Mammary epithelial cell (primary cell): ENCODE measurements around the gene DENND4B.

Experiments used
- EZH2 ChIP-seq: IDR thresholded peaks from 2 replicates; pipeline ENCODE4 v1.6.1; 2012; ENCODE audit warnings: low read length, inconsistent platforms, borderline replicate concordance
- TF ChIP-seq, protein P1 (sequence below), 2 donors: IDR thresholded peaks in 1 of 2; conservative IDR thresholded peaks in 1 of 2; 2 replicates each; pipeline ENCODE4 v1.5.1; 2011 to 2012; ENCODE audit warnings: inconsistent platforms in 2 of 2, low read length in 2 of 2, mild to moderate bottlenecking in 2 of 2, control low read depth in 1 of 2, low read depth in 1 of 2; ENCODE audit not compliant: insufficient read depth in 1 of 2; ENCODE audit errors: extremely low read depth in 1 of 2

DNA sequence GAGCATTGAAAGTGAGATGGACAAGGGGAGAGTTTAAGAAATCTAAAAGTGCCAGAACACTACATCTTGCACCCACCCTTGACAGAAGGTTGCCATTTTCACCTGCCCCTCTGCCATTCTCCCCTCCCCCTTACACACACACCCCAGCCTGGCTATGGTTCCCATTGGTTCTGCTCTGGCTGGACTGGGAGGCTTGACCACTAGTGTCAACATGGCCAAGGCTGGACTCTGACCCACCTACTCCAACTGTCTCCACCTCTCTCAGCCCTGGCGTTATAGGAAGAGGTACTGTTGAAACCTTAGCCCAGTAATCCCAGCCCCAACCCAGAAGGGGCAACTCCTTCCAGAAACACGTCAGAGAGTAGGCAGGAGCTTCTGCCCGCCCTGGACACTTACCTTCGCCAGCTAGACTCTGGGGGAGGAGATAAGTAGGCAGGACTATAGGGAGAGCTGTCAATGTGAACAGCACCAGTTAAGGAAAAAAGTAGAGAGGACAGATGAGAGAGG is 7.4 kb upstream of the DENND4B start:
- TF ChIP-seq, protein P1, sequence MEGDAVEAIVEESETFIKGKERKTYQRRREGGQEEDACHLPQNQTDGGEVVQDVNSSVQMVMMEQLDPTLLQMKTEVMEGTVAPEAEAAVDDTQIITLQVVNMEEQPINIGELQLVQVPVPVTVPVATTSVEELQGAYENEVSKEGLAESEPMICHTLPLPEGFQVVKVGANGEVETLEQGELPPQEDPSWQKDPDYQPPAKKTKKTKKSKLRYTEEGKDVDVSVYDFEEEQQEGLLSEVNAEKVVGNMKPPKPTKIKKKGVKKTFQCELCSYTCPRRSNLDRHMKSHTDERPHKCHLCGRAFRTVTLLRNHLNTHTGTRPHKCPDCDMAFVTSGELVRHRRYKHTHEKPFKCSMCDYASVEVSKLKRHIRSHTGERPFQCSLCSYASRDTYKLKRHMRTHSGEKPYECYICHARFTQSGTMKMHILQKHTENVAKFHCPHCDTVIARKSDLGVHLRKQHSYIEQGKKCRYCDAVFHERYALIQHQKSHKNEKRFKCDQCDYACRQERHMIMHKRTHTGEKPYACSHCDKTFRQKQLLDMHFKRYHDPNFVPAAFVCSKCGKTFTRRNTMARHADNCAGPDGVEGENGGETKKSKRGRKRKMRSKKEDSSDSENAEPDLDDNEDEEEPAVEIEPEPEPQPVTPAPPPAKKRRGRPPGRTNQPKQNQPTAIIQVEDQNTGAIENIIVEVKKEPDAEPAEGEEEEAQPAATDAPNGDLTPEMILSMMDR (conservative IDR thresholded peaks at IDR 0.05 in 1 of 2, IDR thresholded peaks at IDR 0.05 in 1 of 2; ENCODE audit: extremely low read depth in 1 of 2, insufficient read depth in 1 of 2, low read depth in 1 of 2, low read length in 2 of 2), result no peak
- no peak for TF ChIP-seq EZH2
